Astrocyte of the cerebellum (primary cell): ENCODE results near the gene PPM1L.
"Not testable (repeated sequence)": the region's sequence is repeated elsewhere in the genome, so short reads cannot be mapped to it uniquely, and the experiment has no call there.

Experiments
- DNase-seq: peaks from one replicate; pipeline ENCODE4 v3.0.0-alpha.2; 2011; ENCODE audit warnings: low read depth
- H3K4me3 ChIP-seq: 2 replicates; pipeline ENCODE4 v1.5.1; 2011; ENCODE audit warnings: mild to moderate bottlenecking, low read depth, low read length, moderate library complexity
- CTCF ChIP-seq: IDR thresholded peaks from 2 replicates; pipeline ENCODE4 v1.5.1; 2012; ENCODE audit warnings: low read length, low read depth, moderate library complexity, mild to moderate bottlenecking; ENCODE audit errors: missing control alignments
- in situ Hi-C: cut with HindIII; loops from 2 replicates; pipeline ENCODE4 v1.10.0; 2017; ENCODE audit warnings: low sequenced_read_pairs

The PPM1L gene

DNA sequence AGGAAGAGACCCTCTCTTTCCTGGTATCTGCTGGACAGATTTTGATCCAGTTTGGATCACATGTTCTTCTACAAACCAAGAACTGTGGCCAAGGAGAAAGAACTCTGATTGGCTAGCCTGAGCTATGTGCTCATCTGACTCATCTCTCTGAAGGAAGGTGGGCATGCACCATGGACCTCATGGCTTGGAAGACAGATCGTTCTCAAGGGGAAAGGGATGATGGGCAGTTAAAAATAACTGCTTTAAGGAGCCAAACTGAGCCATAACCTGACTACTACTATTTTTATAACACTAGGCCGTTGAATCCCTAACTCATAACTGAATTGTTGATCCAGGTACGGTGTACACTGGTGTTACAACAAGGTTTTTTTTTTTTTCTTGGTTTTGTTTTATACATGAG, 236.7 kb downstream of the PPM1L start:
- in situ Hi-C loops, result no loop called here
- no peak for TF ChIP-seq CTCF
- no peak overlapping the region for H3K4me3 ChIP-seq
- DNase-seq, result no peak

- in situ Hi-C loops, result no loop called here
- DNase-seq, result no peak
- TF ChIP-seq CTCF, result no peak
- no peak overlapping the region for H3K4me3 ChIP-seq
Measured at GRCh38 chr3:160996811-160997210, 240.8 kb downstream of the PPM1L start.

DNA sequence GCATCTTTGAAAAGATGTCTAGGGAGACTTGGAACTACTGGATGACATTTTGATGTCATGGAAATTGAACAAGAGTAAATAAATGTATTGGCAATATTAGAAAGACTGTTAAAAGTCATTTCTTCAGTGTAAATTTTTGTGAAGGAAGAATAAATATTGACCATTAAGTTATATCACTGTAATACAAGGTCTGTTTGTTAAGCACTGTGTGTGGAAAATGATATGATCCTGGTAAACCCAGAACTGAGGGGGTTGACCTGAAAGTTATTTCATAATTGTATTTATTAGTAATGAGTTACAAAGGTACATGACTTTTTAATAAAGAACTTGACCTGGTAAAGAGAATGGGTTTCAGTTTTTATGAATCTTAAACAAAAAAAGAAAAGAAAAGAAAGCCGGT, 242.6 kb downstream of the PPM1L start:
- no peak for DNase-seq
- H3K4me3 ChIP-seq, result no peak overlapping the region
- in situ Hi-C loops, result no loop called here
- no peak for TF ChIP-seq CTCF

DNA sequence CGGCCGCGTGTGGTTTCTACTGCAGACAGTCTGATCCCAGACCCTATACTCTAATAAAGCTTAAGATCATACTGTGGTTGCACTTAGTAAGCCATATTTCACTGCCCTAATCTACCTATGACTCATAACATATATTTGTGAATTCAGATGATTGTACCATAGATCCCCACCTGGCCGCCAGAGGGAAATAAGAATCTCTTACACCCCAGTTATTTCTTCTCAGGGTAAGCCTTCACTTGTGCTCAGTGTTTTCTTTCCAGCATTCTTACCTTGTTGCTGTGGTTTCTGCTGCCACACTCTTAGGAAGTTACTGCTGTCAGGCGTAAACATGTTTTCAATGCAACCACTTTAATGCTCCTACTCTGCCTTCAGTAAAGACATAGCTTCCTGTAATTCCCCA, 243.2 kb downstream of the PPM1L start:
- no peak for TF ChIP-seq CTCF
- in situ Hi-C loops, result no loop called here
- DNase-seq, result no peak
- no peak overlapping the region for H3K4me3 ChIP-seq

- DNase-seq, result no peak
- H3K4me3 ChIP-seq, result no peak overlapping the region
- no peak for TF ChIP-seq CTCF
- in situ Hi-C loops, result no loop called here
Measured at GRCh38 chr3:161008086-161008485, 252.1 kb downstream of the PPM1L start.

DNA sequence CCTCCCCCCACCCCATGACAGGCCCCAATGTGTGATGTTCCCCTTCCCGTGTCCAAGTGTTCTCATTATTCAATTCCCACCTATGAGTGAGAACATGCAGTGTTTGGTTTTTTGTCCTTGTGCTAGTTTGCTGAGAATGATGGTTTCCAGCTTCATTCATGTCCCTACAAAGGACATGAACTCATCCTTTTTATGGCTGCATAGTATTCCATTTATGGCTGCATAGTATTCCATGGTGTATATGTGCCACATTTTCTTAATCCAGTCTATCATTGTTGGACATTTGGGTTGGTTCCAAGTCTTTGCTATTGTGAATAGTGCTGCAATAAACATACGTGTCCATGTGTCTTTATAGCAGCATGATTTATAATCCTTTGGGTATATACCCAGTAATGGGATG, 254.1 kb downstream of the PPM1L start:
- in situ Hi-C loops, H3K4me3 ChIP-seq, DNase-seq: not testable (repeated sequence)

DNA sequence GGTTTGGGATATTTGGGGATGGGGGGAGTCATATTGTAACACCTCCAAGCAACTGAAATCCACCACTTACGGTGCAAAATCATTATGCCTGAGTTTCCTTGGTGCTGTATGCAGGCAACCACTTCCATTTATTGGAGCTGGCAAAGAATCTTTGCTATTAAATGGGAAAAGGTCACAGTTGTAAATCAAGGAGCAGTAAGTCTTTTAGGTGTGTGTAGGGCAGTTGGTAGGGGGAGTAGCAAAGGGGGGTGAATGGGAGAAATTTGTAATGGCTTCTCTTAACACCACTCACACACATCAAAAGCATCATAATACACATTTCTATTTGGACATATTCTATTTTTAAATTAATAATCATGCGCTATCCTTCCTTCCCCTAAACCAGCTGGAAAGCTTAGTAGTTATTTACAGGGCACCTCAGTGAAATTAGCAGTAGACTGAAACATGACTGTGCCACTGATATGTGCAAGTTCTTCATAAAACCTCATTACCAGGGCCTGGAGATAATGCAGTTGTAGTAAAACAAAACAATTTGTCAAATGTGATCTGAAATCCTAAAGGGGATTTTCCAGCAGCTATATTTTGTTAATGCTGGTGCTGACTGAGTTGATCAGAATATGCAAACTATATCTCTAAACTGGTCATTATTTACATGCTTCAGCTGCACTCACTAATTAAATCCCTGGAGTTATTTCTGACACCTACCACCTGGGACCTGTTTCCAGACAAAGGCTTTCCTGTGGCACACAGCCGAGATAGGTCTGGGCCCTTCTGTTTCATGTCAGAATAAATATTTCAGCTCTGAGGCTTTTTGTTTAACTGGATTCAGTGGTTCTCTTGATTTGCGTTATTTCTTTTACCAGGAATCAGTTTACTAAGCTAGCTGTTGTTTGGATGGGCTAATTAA, 259.1 kb downstream of the PPM1L start:
- H3K4me3 ChIP-seq, result no peak overlapping the region
- no peak for DNase-seq
- in situ Hi-C loops, result no loop called here
- TF ChIP-seq CTCF, result no peak
